GOT3 (cell line): ENCODE results near the gene PRDM12.

ENCODE experiments used
- DNase-seq: peaks from one replicate; lab custom pipeline; 2025; ENCODE audit warnings: mixed read lengths; lab: John Stamatoyannopoulos, UW

Gene PRDM12

GRCh38 chr9:130728721-130729120, 64.3 kb downstream of the PRDM12 start:
- no peak for DNase-seq

DNA sequence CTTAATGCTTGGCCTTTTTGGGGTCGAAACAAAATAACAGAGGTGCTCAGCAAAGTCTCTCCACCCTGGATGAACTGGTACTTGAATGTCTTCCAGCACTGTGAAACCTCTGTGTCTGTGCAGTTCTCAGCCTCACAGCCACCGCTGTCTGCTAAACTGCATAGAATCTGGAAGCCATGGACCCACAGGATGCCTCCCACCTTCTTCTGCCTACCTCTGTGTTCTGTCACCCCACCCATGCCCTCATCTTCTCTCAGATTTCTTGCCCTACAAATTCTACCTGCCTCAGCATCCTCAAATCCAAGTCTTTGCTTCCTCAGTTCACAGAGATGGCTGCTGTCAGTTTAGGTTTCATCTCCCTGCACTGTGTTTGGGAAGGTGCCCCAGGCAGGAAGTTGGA, 64.8 kb downstream of the PRDM12 start:
- DNase-seq, result no peak

DNA sequence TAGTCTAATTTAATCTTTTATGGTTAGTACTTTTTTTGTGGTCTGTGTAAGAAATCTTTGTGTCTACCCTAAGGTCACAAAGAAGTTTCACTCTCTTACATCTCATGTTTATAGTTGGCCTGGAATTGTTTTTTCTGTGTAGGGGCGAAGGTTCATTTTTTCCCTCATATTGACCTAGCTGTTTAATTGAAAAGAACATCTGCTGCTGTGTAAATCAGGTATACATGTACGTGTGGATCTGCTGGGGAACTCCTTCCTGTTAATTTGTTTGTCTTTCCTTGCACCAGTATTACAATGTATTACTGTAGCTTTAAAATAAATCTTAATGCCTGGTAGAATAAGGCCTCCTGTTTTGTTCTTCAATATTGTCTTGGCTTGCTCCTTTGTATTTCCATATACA, 67.0 kb downstream of the PRDM12 start:
- DNase-seq, result no peak

GRCh38 chr9:130732136-130732535, 67.7 kb downstream of the PRDM12 start:
- DNase-seq, result no peak
